ENCODE measurements around the gene FOXO1. TPM values are rescaled to one million over a fixed set of nuclear protein-coding genes. Genes with fewer than 3 reads are reported as not detected.

The FOXO1 gene
- total RNA-seq, 1 donor from 2014 or later: 4.2 TPM

GRCh38 chr13:40540328-40541044 is 126.0 kb downstream of the FOXO1 start:
- no peak for DNase-seq

GRCh38 chr13:40539576-40540327 is 126.7 kb downstream of the FOXO1 start:
- DNase-seq: no peak

- DNase-seq: no peak
These were observed 129.1 kb downstream of the FOXO1 start for GRCh38 chr13:40537146-40537895.

- DNase-seq: no peak
These were observed 129.9 kb downstream of the FOXO1 start for GRCh38 chr13:40536443-40537113.

- DNase-seq: no peak
These were observed 131.1 kb downstream of the FOXO1 start for GRCh38 chr13:40535345-40535836.

GRCh38 chr13:40534456-40534855 is 132.0 kb downstream of the FOXO1 start:
- no peak for DNase-seq

- DNase-seq: no peak
These were observed 133.4 kb downstream of the FOXO1 start for GRCh38 chr13:40533072-40533471.

GRCh38 chr13:40530961-40531360 is 135.5 kb downstream of the FOXO1 start:
- DNase-seq: no peak

GRCh38 chr13:40528881-40529280 is 137.6 kb downstream of the FOXO1 start:
- no peak for DNase-seq

- no peak for DNase-seq
These were observed 138.5 kb downstream of the FOXO1 start for GRCh38 chr13:40527914-40528313.

- no peak for DNase-seq
These were observed 144.2 kb downstream of the FOXO1 start for GRCh38 chr13:40522282-40522681.

- no peak for DNase-seq
These were observed 145.5 kb downstream of the FOXO1 start for GRCh38 chr13:40520916-40521315.

GRCh38 chr13:40519637-40520036 is 146.8 kb downstream of the FOXO1 start:
- DNase-seq: no peak

- DNase-seq: no peak
These were observed 148.0 kb downstream of the FOXO1 start for GRCh38 chr13:40518481-40518882.

GRCh38 chr13:40517486-40518480 is 148.7 kb downstream of the FOXO1 start:
- DNase-seq: no peak

- no peak for DNase-seq
These were observed 150.7 kb downstream of the FOXO1 start for GRCh38 chr13:40515702-40516101.

- DNase-seq: no peak
These were observed 151.6 kb downstream of the FOXO1 start for GRCh38 chr13:40514802-40515201.

- DNase-seq: no peak
These were observed 156.6 kb downstream of the FOXO1 start for GRCh38 chr13:40509876-40510275.

GRCh38 chr13:40508767-40509342 is 157.6 kb downstream of the FOXO1 start:
- no peak for DNase-seq

GRCh38 chr13:40508127-40508526 is 158.3 kb downstream of the FOXO1 start:
- DNase-seq: no peak

Data from occipital lobe (tissue), 2 donors.